Hippocampal formation (tissue), 2 donors: Measurements from ENCODE around the gene ARHGAP42.
A peak's percentile ranks its signal among the peaks of the same experiment; 100 is the strongest.

Source experiments
- DNase-seq, 2 donors: peaks; one replicate each; lab custom pipeline; 2025; lab: John Stamatoyannopoulos, UW

ARHGAP42 gene

GRCh38 chr11:100918551-100919500, 231.7 kb downstream of the ARHGAP42 start:
- DNase-seq: no peak

- no peak for DNase-seq
Measured at GRCh38 chr11:100920593-100920992, 233.5 kb downstream of the ARHGAP42 start.

GRCh38 chr11:100922121-100922520, 235.0 kb downstream of the ARHGAP42 start:
- no peak for DNase-seq

GRCh38 chr11:100923555-100923954, 236.5 kb downstream of the ARHGAP42 start:
- no peak for DNase-seq

- DNase-seq: no peak
Measured at GRCh38 chr11:100925935-100926334, 238.8 kb downstream of the ARHGAP42 start.

GRCh38 chr11:100927579-100927978, 240.5 kb downstream of the ARHGAP42 start:
- no peak for DNase-seq

GRCh38 chr11:100928426-100928825, 241.3 kb downstream of the ARHGAP42 start:
- no peak for DNase-seq

- no peak for DNase-seq
Measured at GRCh38 chr11:100929377-100929776, 242.3 kb downstream of the ARHGAP42 start.

- DNase-seq: peak in 1 of 2 donors; percentile 86
Measured at GRCh38 chr11:100930185-100930778, 243.2 kb downstream of the ARHGAP42 start.

GRCh38 chr11:100932474-100933100, 245.5 kb downstream of the ARHGAP42 start:
- DNase-seq: peak in 1 of 2 donors; percentile 49

- no peak for DNase-seq
Measured at GRCh38 chr11:100936781-100937180, 249.7 kb downstream of the ARHGAP42 start.

- no peak for DNase-seq
Measured at GRCh38 chr11:100939571-100939970, 252.5 kb downstream of the ARHGAP42 start.

- DNase-seq: no peak
Measured at GRCh38 chr11:100940111-100940510, 253.0 kb downstream of the ARHGAP42 start.

- DNase-seq: no peak
Measured at GRCh38 chr11:100941033-100941432, 253.9 kb downstream of the ARHGAP42 start.

GRCh38 chr11:100942016-100942415, 254.9 kb downstream of the ARHGAP42 start:
- DNase-seq: no peak

GRCh38 chr11:100948936-100949335, 261.8 kb downstream of the ARHGAP42 start:
- no peak for DNase-seq

- DNase-seq: no peak
Measured at GRCh38 chr11:100949443-100949842, 262.4 kb downstream of the ARHGAP42 start.

- DNase-seq: no peak
Measured at GRCh38 chr11:100955318-100955717, 268.2 kb downstream of the ARHGAP42 start.

- no peak for DNase-seq
Measured at GRCh38 chr11:100956351-100956750, 269.3 kb downstream of the ARHGAP42 start.

- DNase-seq: no peak
Measured at GRCh38 chr11:100957499-100957898, 270.4 kb downstream of the ARHGAP42 start.

- DNase-seq: no peak
Measured at GRCh38 chr11:100961633-100962032, 274.5 kb downstream of the ARHGAP42 start.

GRCh38 chr11:100963375-100963774, 276.3 kb downstream of the ARHGAP42 start:
- no peak for DNase-seq

- no peak for DNase-seq
Measured at GRCh38 chr11:100964435-100964834, 277.3 kb downstream of the ARHGAP42 start.
